GM18520 (cell line): ENCODE data around the gene P2RY11.

Experiments used
- ATAC-seq: cut with Tn5 transposase; IDR thresholded peaks from one replicate; pipeline ENCODE4 v1.9.1; 2021; ENCODE audit not compliant: unreplicated experiment

P2RY11 gene

DNA sequence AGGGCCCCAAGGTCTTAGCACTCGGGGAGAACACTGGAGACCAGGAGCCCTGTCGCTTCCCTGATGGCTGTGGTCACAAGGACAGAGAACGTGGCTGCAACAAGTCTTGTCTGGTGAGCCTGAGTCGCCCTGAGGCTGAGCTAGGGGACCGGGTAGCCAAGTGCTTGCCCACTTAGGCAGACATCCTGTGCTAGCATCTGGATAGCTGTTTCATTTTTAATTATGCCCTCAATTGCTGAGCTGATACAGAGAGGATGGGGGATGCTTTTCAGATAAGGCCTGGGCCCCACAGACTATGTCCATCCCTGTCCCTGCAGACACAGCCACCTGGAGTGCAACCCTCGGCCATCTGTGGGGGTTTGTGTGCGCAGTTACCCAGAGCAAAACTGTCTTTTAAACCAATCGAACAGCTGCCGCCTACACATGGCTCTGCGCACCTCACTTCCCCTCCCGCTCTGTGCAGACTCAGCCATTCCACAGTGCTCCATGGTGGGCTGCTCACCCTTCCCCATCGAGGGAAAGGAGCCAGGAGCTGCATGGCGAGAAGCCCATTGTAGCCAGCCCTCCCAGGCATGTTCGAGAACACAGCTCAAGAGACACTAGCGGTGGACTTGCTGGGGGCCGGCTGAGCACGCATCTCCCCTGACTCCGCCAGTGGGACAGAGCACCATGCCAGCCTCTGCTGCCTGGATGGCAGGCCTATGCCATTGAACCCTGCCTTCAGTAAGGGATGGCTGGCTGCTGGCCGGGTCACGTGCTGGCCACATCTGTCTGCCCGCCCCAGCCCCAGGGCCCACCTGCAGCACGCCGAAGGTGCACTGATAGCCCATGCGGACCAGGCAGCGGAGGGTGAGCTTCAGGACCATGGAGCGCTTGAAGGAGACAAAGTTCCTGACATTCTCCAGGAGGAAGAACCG is 27.6 kb downstream of the P2RY11 start:
- no peak for ATAC-seq

DNA sequence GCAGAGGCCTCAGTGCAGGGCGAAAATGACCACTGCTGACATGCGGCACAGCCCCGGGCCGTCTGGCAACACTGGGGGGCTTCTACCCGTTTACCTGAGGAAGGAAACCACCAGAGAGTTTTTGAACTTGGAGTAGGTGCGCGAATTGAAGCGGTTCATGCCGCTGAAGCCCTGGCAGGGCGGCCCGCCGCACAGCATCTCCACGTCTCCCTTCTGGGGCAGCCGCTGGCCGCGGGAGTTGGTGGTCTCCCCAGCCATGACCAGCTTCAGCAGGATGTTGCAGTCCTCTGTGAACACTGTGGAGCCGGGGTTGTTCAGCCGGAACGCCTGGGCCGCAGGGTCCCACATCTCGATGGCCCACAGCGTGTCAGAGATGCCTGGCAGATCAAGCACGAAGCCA is 28.5 kb downstream of the P2RY11 start:
- no peak for ATAC-seq

DNA sequence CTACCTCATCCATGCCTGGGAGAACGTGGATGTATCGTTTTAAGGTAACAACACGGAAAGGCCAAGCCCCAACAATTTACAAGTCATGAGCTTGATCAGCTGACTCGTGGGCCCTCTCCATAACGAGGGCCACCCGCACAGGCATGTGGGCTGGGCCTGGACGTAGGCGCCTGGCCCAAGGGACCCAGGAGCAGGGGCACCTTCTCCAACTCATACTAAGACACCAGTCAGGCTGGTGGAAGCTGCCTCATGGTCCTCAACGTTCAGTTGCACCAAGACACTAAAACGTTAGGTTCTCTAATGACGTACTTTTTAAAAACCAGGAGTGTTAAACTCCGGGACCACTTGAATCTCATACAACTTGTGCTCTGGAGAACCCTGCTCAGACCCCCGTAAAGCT is 30.0 kb downstream of the P2RY11 start:
- no peak for ATAC-seq

DNA sequence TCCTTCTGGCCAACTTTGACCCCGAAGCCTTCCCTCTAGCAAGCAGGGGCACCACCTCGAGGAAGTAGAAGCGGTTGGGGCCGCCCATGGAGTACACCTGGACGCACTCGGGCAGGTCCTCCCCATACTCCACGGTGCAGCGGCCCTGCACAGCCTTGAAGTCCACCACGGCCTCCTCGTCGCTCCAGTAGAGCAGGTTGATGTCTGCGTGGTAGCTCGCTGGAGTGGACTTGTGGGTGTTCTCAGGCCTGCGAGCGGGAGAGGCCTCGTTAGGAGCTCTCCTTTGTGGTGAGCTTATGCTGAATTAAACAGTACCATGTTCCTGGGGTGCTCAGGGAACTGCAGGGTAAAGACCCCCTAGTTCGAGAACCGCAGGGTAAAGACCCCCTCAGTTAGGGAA is 30.5 kb downstream of the P2RY11 start:
- ATAC-seq = no peak

DNA sequence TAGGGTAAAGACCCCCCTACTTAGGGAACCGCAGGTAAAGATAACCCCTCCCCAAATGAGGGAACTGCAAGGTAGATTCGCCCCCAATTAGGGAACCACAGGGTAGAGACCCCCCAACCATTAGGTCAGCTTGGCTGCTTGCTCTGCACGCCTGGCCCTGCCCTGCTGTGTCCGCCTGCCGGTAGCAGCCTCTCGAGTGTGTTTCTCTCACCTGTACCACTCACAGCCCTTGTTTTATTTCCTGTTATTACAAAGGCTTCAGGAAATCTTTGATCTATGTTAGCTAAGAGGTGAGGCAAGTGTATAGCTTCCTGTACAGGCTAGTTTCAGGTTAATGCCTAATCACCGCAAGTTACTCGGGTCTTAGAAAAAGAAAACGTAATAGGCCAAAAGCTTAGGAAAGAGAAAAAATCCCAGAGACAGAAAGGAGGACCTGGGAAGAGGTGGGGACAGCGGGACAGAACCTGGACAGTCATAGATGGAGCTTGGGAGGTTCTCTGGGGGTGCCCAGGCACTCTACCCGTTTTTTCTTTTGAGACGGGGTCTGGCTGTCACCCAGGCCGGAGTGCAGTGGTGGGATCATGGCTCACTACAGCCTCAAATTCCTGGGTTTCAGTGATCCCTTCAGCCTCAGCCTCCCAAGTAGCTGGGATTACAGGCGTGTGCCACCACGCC is 31.3 kb downstream of the P2RY11 start:
- ATAC-seq = no peak

DNA sequence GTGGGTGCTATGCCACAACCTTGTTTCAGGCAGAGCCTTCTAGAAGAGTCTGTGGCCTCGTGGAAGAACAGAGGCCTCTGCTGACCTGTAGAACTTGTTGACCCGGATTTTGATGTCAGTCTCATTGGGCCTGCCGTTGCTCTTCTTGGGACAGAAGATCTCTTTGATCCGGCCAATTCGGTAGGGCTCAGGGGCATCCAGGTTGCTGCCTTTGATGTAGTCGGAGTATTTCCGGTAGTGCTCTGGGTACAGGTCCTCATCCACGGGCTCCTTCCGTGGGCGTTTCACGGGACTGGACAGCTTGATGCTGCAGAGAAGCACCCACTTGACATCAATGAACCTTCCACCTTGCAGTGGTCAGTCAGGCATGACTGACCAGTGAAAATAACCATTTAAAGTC is 32.2 kb downstream of the P2RY11 start:
- ATAC-seq = no peak

DNA sequence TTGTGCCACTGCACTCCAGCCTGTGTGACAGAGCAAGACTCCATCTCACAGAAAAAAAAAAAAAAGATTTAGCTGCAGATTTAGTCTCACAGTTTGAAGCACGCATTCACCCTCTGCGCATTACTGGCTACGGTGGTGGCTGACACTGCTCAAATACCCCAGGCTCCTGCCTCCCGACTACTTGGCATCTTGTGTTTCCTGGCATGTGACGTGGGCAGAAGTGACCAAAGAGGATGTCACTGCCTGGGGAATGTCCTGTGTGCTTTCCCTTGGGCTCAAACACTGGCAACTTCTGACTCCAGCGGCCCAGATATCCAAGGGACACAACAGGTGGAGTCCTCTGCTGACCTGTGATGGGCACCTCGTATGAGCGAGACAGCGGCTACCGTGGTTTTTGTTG is 32.9 kb downstream of the P2RY11 start:
- no peak for ATAC-seq

DNA sequence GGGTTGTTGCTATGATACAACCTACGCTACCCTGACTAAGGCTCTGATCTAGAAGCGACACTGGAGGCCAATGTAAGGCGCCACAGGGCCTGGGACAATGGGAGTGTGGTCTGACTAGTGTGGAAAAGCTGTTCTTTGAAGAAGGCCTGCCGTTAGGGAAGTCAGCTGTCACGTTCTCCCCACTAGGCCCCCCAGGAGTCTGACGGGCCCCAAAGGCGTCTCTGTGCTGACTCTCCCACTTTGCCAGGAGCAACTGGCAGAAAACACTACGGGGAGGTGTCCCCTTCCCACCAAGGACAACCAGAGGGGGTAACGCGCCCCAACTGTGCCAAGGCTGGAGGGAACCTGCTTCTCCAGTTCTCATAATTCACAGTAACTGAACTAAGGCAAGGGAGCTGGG is 33.5 kb downstream of the P2RY11 start:
- ATAC-seq = no peak

DNA sequence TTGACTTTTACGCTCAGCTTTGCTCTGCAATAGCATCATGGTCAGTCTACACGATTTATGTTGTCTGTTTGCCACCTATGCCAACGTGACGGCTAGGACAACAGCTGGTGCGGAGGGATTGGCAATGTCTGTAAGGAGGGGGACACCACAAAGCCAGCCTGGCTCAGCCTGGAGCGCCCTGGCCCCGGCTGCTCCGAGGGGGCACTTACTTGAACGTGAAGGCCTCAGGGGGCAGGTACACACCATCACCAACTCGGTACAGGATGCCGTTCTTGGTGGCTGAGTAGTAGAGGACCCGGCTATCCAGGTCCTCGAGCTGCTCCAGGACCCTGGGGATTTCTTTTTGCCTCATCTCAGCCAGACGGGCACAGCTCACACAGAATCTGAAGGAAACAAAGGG is 34.6 kb downstream of the P2RY11 start:
- ATAC-seq = no peak

DNA sequence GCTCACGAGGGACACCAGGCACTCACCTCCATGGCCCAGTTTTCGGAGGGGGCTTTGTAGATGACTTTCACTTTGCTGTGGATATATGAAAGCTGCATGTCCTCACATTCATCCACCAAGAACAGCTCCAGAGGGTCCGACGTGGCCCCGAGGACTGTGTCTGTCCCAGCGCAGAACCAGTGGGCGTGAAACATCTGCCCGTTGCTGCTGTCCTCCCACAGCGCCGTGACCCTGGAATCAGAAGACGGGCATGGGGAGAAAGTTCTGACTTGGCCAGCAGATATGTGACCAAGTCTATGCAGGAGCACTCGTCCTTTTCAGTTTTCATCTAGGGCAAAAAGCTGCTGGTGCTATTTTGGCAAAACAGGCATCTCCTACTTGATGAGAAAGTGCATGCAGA is 37.9 kb downstream of the P2RY11 start:
- no peak for ATAC-seq

DNA sequence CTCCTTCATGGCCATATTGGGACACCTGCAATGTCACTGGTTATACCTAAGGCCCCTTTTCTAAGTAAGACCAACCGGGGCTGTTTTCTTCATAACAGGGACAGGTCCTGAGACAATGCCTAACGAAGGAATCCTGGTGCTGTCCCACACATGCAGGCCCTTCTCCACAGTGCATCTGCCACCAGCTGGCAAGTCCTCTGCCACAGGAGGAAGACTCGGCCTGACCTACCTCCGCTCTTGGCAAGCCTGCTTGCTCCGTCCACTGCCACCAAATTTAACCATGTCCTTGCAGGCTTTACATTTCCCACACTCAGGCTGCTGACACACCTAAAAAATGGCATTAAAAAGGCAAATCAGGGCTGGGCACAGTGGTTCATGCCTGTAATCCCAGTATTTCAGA is 40.0 kb downstream of the P2RY11 start:
- ATAC-seq = no peak

DNA sequence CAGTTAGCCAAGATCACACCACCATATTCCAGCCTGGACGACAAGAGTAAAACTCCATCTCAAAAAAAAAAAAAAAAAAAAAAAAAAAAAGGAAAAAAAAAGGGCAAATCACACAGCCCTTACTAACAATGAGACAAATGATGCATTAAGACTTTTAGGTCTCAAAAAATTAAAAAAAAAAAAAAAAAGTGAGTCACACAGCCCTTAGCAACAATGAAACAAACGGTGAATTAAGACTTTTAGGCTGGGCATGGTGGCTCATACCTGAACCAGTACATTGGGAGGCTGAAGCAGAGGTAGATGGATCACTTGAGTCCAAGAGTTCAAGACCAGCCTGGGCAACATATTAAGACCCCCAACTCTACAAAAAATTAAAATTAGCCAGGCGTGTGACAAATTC is 40.6 kb downstream of the P2RY11 start:
- ATAC-seq = no peak

DNA sequence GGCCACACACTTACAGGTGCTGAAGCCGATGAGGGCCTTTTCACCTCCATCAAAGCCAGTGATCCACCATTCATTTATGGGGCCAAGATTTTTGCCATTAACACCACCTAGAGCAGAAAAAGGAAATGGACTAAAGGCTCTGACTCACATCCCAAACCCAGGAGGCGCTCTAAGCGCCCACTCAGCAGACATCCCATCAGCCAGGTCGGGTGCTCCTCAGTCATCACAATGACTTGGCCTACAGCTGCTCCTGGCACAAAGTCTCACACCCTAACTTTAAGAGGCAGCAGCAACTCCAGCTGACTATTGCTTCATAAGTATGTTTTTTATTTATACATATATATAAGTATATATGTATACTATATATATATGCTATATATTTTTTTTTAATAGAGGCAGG is 44.3 kb downstream of the P2RY11 start:
- ATAC-seq = no peak

DNA sequence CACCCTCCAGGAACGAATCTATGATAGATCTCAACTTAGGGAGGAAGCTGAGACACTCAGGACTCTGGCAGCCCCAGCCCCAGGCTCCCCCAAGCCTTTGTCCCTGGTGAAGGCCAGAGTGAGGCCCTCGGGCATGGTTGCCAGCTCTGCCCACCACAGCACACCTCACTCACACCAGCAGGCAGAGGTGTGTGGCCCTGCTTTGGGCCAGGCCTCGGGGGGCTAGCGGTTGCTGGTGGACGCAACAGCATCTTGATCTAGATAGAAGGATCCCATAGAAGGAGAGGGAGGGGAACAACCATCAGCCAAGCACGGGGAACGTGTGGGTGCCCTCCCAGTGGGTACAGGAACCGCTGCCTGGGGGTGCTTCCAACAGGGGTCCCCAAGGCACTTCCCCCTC is 46.6 kb downstream of the P2RY11 start:
- ATAC-seq = no peak

DNA sequence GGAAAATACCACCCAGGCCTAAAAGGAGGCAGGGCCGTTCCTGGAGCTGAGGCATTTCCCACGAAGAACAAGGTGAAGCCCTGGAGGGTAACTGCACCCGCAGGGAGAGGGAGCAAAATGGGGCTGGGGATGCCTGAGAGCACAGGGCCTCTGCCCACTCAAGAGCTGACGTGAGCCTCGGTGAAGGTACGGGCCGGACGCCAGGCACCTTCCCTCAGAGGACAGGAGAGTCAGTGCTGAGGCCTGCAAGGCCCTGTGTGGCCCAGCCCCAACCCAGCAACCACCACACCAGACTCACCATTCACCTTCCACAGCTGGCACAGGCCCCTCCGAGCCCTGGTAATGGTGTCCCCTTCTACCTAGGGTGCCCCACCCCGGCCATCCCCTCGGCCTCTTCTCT is 47.0 kb downstream of the P2RY11 start:
- no peak for ATAC-seq

DNA sequence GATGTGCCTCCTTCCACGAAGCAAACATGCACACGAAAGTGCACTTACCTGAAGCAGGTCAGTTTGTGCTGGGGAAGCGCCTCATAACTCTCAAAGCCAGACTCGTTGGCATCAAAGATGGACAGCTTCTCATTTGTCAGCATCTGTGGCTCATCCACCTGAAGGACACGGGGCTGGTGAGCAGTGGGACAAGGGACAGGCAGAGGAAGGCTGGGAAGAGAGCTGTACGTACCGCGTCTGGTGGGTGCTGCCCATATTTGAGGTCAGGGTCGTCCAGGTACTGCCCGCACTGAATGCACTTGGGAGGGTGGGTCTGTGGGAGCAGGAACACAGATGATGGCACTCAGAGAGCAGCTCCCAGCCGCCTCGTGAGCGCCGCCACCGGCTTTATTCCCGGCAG is 48.1 kb downstream of the P2RY11 start:
- no peak for ATAC-seq

DNA sequence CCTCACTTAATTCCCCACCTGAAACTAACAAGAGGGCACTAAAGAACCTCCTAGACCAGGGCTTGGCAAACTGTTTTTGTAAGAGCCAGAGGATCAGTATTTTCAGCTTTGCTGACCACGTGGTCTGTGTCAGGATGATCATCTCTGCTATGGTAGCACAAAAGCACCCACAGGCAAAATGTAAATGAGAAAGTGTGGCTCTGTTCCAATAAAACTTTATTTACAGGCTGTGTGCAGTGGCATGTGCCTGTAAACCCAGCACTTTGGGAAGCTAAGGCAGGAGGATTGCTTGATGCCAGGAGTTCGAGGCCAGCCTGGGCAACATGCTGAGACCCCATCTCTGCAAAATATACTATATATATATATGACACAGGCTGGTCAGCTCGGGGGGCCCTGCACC is 52.0 kb downstream of the P2RY11 start:
- no peak for ATAC-seq
